OCI-LY7 (cell line): ENCODE results near the gene LRRC73.

Source experiments
- CTCF ChIP-seq: fragments of 200-600 bp; sonication (generic); conservative IDR thresholded peaks from 2 replicates; pipeline ENCODE4 v1.5.1; 2014; ENCODE audit warnings: mild to moderate bottlenecking, antibody characterized with exemption, low read length, moderate library complexity, mixed read lengths
- EZH2phosphoT487 ChIP-seq: fragments of 200-600 bp; sonication (generic); IDR thresholded peaks from 2 replicates; pipeline ENCODE4 v1.6.1; 2018; ENCODE audit warnings: low read depth, borderline replicate concordance, mild to moderate bottlenecking, mixed run types, antibody characterized with exemption, low read length, moderate library complexity, mixed read lengths

- TF ChIP-seq CTCF (no peak), EZH2phosphoT487 (no peak)
These were observed 10.0 kb upstream of the LRRC73 start for GRCh38 chr6:43520097-43520496.
